AG09309 (cell line): ENCODE data around the gene TMPRSS9.

ENCODE experiments used
- DNase-seq: peaks from one replicate; pipeline ENCODE4 v3.0.0-alpha.2; 2010; ENCODE audit warnings: low read depth
- H3K4me3 ChIP-seq: 2 replicates; pipeline ENCODE4 v1.5.1; 2011; ENCODE audit warnings: mild to moderate bottlenecking, low read depth, low read length, moderate library complexity; ENCODE audit not compliant: control insufficient read depth
- CTCF ChIP-seq: IDR thresholded peaks from 2 replicates; pipeline ENCODE4 v1.5.1; 2011; ENCODE audit warnings: mild to moderate bottlenecking, low read depth, low read length, inconsistent platforms; ENCODE audit not compliant: insufficient read depth, control insufficient read depth; ENCODE audit errors: missing control alignments

Gene TMPRSS9

DNA sequence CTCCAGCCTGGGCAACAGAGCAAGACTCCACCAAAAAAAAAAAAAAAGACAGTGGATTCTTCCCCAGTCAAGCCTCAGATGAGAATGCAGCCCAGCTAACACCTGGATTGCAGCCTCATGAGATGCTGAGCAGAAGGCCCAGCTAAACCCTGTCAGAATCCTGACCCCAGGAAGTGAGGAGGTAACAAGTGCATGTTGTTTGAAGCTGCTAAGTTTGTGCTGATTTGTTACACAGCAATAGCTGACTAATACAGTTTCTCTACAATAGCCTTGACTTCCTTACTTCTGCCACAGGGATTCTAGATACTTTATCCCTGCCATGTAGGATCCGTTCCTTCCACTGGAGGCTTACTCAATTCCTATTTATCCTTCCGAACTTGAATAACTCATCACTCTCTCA lies 20.5 kb downstream of the TMPRSS9 start:
- DNase-seq = no peak
- no peak for TF ChIP-seq CTCF
- H3K4me3 ChIP-seq = no peak overlapping the region

DNA sequence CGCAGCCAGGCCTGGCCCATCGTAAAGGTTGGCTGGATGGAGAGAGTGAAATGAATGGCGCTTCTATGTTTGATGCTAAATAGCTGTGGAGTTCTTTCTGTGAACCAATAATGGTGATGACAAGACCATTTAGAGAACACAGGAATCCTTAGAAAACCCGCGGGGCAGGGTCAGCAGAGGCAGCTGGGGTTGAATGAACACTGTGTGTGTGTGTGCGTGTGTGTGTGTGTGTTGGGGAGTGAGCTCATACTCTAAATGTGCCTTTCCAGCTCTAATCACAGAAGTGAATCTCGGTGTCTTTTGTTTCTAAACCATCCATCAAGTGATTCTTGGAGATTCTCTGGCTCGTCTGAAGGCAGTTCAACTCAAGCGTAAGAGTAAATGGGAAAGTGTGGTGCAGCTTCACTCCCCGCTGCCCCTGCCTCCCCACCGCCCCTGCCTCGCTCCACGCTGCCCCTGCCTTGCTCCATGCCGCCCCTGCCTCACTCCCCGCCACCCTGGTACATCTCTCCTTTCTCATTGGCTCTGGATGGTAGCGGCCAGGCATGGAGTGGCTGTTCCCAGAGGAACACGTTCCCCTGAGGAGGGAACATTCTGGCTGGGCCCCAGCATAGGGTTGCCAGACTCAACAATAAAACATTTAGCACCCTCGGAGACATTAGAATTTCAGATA lies 21.2 kb downstream of the TMPRSS9 start:
- TF ChIP-seq CTCF = no peak
- DNase-seq = no peak
- no peak overlapping the region for H3K4me3 ChIP-seq

DNA sequence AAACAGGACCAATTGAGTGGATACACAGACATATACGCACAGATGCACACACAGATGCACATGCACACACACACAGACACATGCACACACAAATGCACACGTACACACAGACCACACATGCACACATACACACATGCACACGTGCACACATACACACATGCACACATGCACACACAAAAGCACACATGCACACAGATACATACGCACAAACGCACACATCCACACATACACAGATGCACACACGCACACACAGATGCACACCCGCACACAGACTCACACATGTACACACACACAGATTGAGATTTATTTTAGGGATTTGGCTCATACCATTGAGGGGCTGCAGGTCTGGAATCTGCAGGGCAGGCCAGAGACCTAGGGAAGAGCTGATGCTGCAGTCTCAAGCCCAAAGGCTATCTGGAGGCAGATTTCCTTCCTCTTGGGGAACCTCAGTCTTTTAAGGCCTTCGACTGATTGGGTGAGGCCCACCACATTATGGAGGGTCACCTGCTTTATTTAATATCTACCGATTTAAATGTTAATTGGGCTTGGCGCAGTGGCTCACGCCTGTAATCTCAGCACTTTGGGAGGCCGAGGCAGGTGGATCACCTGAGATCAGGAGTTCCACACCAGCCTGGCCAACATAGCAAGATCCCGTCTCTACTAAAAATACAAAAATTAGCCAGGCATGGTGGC lies 22.6 kb downstream of the TMPRSS9 start:
- no peak overlapping the region for H3K4me3 ChIP-seq
- no peak for DNase-seq
- TF ChIP-seq CTCF = no peak

DNA sequence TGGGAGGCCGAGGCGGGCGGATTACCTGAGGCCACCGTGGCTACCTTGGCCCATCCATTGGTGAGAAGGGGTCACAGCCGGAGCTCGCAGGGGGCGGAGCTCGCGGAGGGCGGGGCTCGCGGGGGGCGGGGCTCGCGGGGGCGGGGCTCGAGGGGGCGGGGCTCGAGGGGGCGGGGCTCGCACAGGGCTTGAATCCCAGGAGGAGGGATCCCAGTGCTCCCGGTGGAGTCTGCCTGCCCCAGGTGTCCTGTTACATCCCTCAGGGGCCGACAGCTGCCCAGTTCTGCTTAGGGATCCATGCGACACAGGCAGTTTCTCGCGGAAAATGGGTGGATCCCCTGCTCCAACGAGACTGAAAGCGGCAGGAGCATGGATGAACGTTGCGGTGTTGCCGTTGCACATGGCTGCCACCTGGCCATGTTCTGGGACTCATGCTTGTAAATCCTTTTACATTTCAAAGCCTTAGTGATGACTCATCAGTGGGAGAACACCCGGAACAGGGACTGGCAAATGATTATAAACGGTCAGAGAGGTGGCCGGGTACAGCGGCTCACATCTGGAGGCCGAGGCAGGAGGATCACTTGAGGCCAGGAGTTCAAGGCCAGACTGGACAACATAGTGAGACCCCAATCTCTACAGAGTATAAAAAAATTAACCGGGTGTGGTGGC lies 25.1 kb downstream of the TMPRSS9 start:
- peak overlapping the region; percentile 15 for H3K4me3 ChIP-seq
- peak; percentile 52 for DNase-seq
- TF ChIP-seq CTCF = no peak

GRCh38 chr19:2387367-2388288 lies 27.6 kb downstream of the TMPRSS9 start:
- no peak for DNase-seq
- no peak for TF ChIP-seq CTCF
- no peak overlapping the region for H3K4me3 ChIP-seq

- no peak for DNase-seq
- no peak for TF ChIP-seq CTCF
- H3K4me3 ChIP-seq = no peak overlapping the region
Measured at GRCh38 chr19:2389594-2389993, 29.5 kb downstream of the TMPRSS9 start.
